ENCODE data around the gene LAMA5.

The LAMA5 gene

GRCh38 chr20:62356589-62357186 is 10.4 kb downstream of the LAMA5 start:
- DNase-seq, result no peak

GRCh38 chr20:62355878-62356588 is 11.1 kb downstream of the LAMA5 start:
- DNase-seq, result no peak

GRCh38 chr20:62355516-62355877 is 11.6 kb downstream of the LAMA5 start:
- DNase-seq, result no peak

- DNase-seq, result no peak
Measured at GRCh38 chr20:62354811-62355341, 12.2 kb downstream of the LAMA5 start.

- DNase-seq, result no peak
Measured at GRCh38 chr20:62354031-62354808, 12.9 kb downstream of the LAMA5 start.

GRCh38 chr20:62353289-62354030 is 13.7 kb downstream of the LAMA5 start:
- DNase-seq, result no peak

- no peak for DNase-seq
Measured at GRCh38 chr20:62352402-62353288, 14.5 kb downstream of the LAMA5 start.

GRCh38 chr20:62351469-62352401 is 15.4 kb downstream of the LAMA5 start:
- no peak for DNase-seq

- DNase-seq, result no peak
Measured at GRCh38 chr20:62350629-62351422, 16.3 kb downstream of the LAMA5 start.

- no peak for DNase-seq
Measured at GRCh38 chr20:62350098-62350628, 16.9 kb downstream of the LAMA5 start.

- no peak for DNase-seq
Measured at GRCh38 chr20:62349556-62350097, 17.5 kb downstream of the LAMA5 start.

- DNase-seq, result no peak
Measured at GRCh38 chr20:62348604-62349003, 18.5 kb downstream of the LAMA5 start.

GRCh38 chr20:62347445-62347844 is 19.7 kb downstream of the LAMA5 start:
- DNase-seq, result no peak

- no peak for DNase-seq
Measured at GRCh38 chr20:62347151-62347404, 20.0 kb downstream of the LAMA5 start.

- DNase-seq, result no peak
Measured at GRCh38 chr20:62346398-62347150, 20.5 kb downstream of the LAMA5 start.

- no peak for DNase-seq
Measured at GRCh38 chr20:62345681-62346370, 21.3 kb downstream of the LAMA5 start.

- DNase-seq, result no peak
Measured at GRCh38 chr20:62344782-62345181, 22.3 kb downstream of the LAMA5 start.

GRCh38 chr20:62344092-62344491 is 23.0 kb downstream of the LAMA5 start:
- DNase-seq, result no peak
